Hepatocyte (in vitro differentiated cells): ENCODE data around the gene HNF1A.

ENCODE experiments used
- CTCF ChIP-seq: fragments of 200-600 bp; sonication (generic); IDR thresholded peaks from 2 replicates; pipeline ENCODE4 v1.5.1; 2016; ENCODE audit warnings: antibody characterized with exemption, mild to moderate bottlenecking; ENCODE audit not compliant: poor library complexity
- EZH2 ChIP-seq: fragments of 200-600 bp; sonication (generic); IDR thresholded peaks from 2 replicates; pipeline ENCODE4 v1.6.1; 2016; ENCODE audit warnings: antibody characterized with exemption, mild to moderate bottlenecking, borderline replicate concordance

DNA sequence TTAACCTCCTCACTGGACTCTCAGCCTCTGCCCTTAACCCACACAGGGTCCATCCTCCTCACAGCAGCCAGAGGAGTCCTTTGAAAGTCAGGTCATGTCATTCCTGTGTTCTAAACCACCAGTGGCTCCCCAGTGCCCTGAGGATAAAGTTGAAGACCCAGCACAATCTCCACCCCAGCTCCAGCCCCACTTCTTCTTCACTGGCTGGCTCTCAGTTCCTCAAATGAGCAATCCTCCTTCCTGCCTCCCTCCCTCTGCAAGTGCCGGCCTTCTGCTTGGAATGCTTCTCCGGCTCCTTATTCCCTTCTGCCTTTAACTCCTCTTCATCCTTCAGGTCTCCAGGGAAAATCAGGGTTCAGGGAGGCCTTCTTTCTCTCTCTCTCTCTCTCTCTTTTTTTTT lies 42.1 kb upstream of the HNF1A start:
- no peak for TF ChIP-seq CTCF
- TF ChIP-seq EZH2: no peak
